A673 (cell line): ENCODE measurements around the gene SLC9A8. TPM values are rescaled to one million over a fixed set of nuclear protein-coding genes. Genes with fewer than 3 reads are reported as not detected.

Experiments
- BruUV-seq: library from RNA; stranded (reverse); fragments of 400-500 nt; replicated peaks from 2 replicates; lab custom pipeline; 2021; lab: Mats Ljungman, UMichigan
- CTCF ChIA-PET: fragments of 300-600 bp; sonication (Branson Sonifier 250); formaldehyde crosslinking; loops from one replicate; lab custom pipeline; 2022; ENCODE audit warnings: antibody characterized with exemption; lab: Charles Lee
- POLR2A ChIA-PET: fragments of 300-600 bp; sonication (Branson Sonifier 250); formaldehyde crosslinking; loops from one replicate; lab custom pipeline; 2022; ENCODE audit warnings: antibody characterized with exemption; ENCODE audit not compliant: low non-redundant PET; lab: Charles Lee
- DNase-seq: peaks from one replicate; pipeline ENCODE4 v3.0.0-alpha.2; 2015; ENCODE audit warnings: low spot score
- H3K27ac ChIP-seq: fragments of 200-600 bp; sonication (generic); 2 replicates; pipeline ENCODE4 v1.5.1; 2016; ENCODE audit warnings: mixed run types, low read depth, mild to moderate bottlenecking, mixed read lengths, antibody characterized with exemption, low read length; ENCODE audit not compliant: poor library complexity, severe bottlenecking
- H3K27me3 ChIP-seq: fragments of 200-600 bp; sonication (generic); replicated peaks from 2 replicates; pipeline ENCODE4 v1.6.1; 2017; ENCODE audit warnings: mixed run types, low read depth, mild to moderate bottlenecking, mixed read lengths, antibody characterized with exemption, low read length; ENCODE audit not compliant: insufficient read depth, poor library complexity
- H3K36me3 ChIP-seq: fragments of 200-600 bp; sonication (generic); 2 replicates; pipeline ENCODE4 v1.6.1; 2016; ENCODE audit warnings: mixed run types, mild to moderate bottlenecking, mixed read lengths, antibody characterized with exemption, low read length; ENCODE audit not compliant: insufficient read depth, poor library complexity, severe bottlenecking
- H3K4me1 ChIP-seq: fragments of 200-600 bp; sonication (generic); 2 replicates; pipeline ENCODE4 v1.6.1; 2017; ENCODE audit warnings: mixed run types, mild to moderate bottlenecking, mixed read lengths, antibody characterized with exemption, low read length; ENCODE audit not compliant: insufficient read depth, poor library complexity, severe bottlenecking
- H3K4me3 ChIP-seq: fragments of 200-600 bp; sonication (generic); 2 replicates; pipeline ENCODE4 v1.5.1; 2016; ENCODE audit warnings: low read depth, mixed run types, mild to moderate bottlenecking, mixed read lengths, low read length; ENCODE audit not compliant: poor library complexity, severe bottlenecking
- H3K9me3 ChIP-seq: fragments of 200-600 bp; sonication (generic); 2 replicates; pipeline ENCODE4 v1.6.1; 2016; ENCODE audit warnings: mixed run types, low read depth, mild to moderate bottlenecking, mixed read lengths, antibody characterized with exemption, low read length; ENCODE audit not compliant: poor library complexity, severe bottlenecking
- CTCF ChIP-seq: fragments of 300-800, 200-600 bp; sonication (generic); conservative IDR thresholded peaks from 2 replicates; pipeline ENCODE4 v1.5.1; 2017; ENCODE audit warnings: low read depth, mild to moderate bottlenecking, antibody characterized with exemption, low read length, moderate library complexity, mixed read lengths
- EZH2 ChIP-seq: fragments of 200-600 bp; sonication (generic); IDR thresholded peaks from 2 replicates; pipeline ENCODE4 v1.6.1; 2017; ENCODE audit warnings: borderline replicate concordance, low read depth, mild to moderate bottlenecking, mixed read lengths, antibody characterized with exemption, low read length; ENCODE audit not compliant: poor library complexity, severe bottlenecking
- intact Hi-C: fragments of 100-400 bp; cut with micrococcal nuclease; formaldehyde crosslinking; loops from one replicate; pipeline ENCODE4 v1.10.0; 2022; ENCODE audit not compliant: unreplicated experiment
- total RNA-seq: library from RNA; stranded (reverse); gene quantifications from 2 replicates; pipeline ENCODE4 v1.2.3, GENCODE V29; 2021

The SLC9A8 gene
- total RNA-seq, 1 experiment from 2014 or later = 9.8 TPM

- peak; percentile 91 for DNase-seq
- POLR2A ChIA-PET = no interaction called here
- H3K4me1 ChIP-seq = no peaks in the 10 kb centered on the region
- H3K9me3 ChIP-seq = no peaks in the 10 kb centered on the region
- H3K27ac ChIP-seq = no peak overlapping the region
- no peak overlapping the region for H3K4me3 ChIP-seq
- BruUV-seq = no TSS peak
- CTCF ChIA-PET = interaction anchor here (0.6 kb wide), 1 partner anchor 42 kb away, joined by 4 read pairs; no protein-coding TSS in a partner anchor
- no peaks in the 10 kb centered on the region for H3K27me3 ChIP-seq
- TF ChIP-seq CTCF (peak; percentile 91), EZH2 (no peak)
- H3K36me3 ChIP-seq = no peaks in the 10 kb centered on the region
- intact Hi-C loops = loop anchor here (2.0 kb wide), 1 partner anchor 318 kb away; no protein-coding TSS in a partner anchor
These were observed 115.9 kb downstream of the SLC9A8 start for GRCh38 chr20:49928411-49929141.

GRCh38 chr20:49929142-49929494 lies 116.5 kb downstream of the SLC9A8 start:
- no peak overlapping the region for H3K27ac ChIP-seq
- POLR2A ChIA-PET = no interaction called here
- no peak for DNase-seq
- TF ChIP-seq CTCF (no peak), EZH2 (no peak)
- no peaks in the 10 kb centered on the region for H3K9me3 ChIP-seq
- no peaks in the 10 kb centered on the region for H3K27me3 ChIP-seq
- CTCF ChIA-PET = no interaction called here
- H3K36me3 ChIP-seq = no peaks in the 10 kb centered on the region
- BruUV-seq = no TSS peak
- H3K4me3 ChIP-seq = no peak overlapping the region
- intact Hi-C loops = loop anchor here (2.0 kb wide), 1 partner anchor 318 kb away; no protein-coding TSS in a partner anchor
- no peaks in the 10 kb centered on the region for H3K4me1 ChIP-seq

- peak overlapping the region; percentile 90 for H3K4me3 ChIP-seq
- CTCF ChIA-PET = no interaction called here
- peaks cover 13% of the 10 kb centered on the region for H3K36me3 ChIP-seq
- no peaks in the 10 kb centered on the region for H3K27me3 ChIP-seq
- peaks cover 16% of the 10 kb centered on the region for H3K4me1 ChIP-seq
- BruUV-seq = no TSS peak
- POLR2A ChIA-PET = interaction anchor here (0.7 kb wide), 1 partner anchor 180 kb away, joined by 3 read pairs; no protein-coding TSS in a partner anchor
- H3K27ac ChIP-seq = no peak overlapping the region
- intact Hi-C loops = no loop called here
- DNase-seq = no peak
- H3K9me3 ChIP-seq = no peaks in the 10 kb centered on the region
- TF ChIP-seq EZH2 = no peak
- no peak for TF ChIP-seq CTCF
These were observed 123.1 kb downstream of the SLC9A8 start for GRCh38 chr20:49935746-49936152.
